Mesothelial cell of epicardium (in vitro differentiated cells): ENCODE results near the gene CASZ1. TPM values are rescaled to one million over a fixed set of nuclear protein-coding genes. Genes with fewer than 3 reads are reported as not detected.

Experiments used
- DNase-seq, 2 experiments: peaks; one replicate each; pipeline ENCODE4 v3.0.0; 2021; ENCODE audit warnings: low spot score in 2 of 2; ENCODE audit not compliant: unreplicated experiment in 2 of 2
- H3K27ac Mint-ChIP-seq: 2 replicates; pipeline ENCODE4 v1.8.0; 2021; ENCODE audit warnings: mixed read lengths
- H3K27me3 Mint-ChIP-seq: 2 replicates; pipeline ENCODE4 v1.8.0; 2021; ENCODE audit warnings: low read depth, mixed read lengths
- H3K36me3 Mint-ChIP-seq: 2 replicates; pipeline ENCODE4 v1.8.0; 2021; ENCODE audit warnings: mixed read lengths
- H3K4me1 Mint-ChIP-seq: 2 replicates; pipeline ENCODE4 v1.8.0; 2021; ENCODE audit warnings: mixed read lengths
- H3K4me3 Mint-ChIP-seq: 2 replicates; pipeline ENCODE4 v1.8.0; 2021; ENCODE audit warnings: mild to moderate bottlenecking, moderate library complexity, mixed read lengths
- H3K9me3 Mint-ChIP-seq: 2 replicates; pipeline ENCODE4 v1.8.0; 2021; ENCODE audit warnings: mixed read lengths
- total RNA-seq: library from RNA; stranded (reverse); gene quantifications from 3 replicates; pipeline ENCODE4 v1.2.1, GENCODE V29; 2021
- TF ChIP-seq, protein P1 (sequence below): fragments of 200-600 bp; sonication (generic); IDR thresholded peaks from one replicate; pipeline ENCODE4 v1.5.0; 2021; ENCODE audit warnings: antibody characterized with exemption; ENCODE audit not compliant: unreplicated experiment

CASZ1 gene, protein sequence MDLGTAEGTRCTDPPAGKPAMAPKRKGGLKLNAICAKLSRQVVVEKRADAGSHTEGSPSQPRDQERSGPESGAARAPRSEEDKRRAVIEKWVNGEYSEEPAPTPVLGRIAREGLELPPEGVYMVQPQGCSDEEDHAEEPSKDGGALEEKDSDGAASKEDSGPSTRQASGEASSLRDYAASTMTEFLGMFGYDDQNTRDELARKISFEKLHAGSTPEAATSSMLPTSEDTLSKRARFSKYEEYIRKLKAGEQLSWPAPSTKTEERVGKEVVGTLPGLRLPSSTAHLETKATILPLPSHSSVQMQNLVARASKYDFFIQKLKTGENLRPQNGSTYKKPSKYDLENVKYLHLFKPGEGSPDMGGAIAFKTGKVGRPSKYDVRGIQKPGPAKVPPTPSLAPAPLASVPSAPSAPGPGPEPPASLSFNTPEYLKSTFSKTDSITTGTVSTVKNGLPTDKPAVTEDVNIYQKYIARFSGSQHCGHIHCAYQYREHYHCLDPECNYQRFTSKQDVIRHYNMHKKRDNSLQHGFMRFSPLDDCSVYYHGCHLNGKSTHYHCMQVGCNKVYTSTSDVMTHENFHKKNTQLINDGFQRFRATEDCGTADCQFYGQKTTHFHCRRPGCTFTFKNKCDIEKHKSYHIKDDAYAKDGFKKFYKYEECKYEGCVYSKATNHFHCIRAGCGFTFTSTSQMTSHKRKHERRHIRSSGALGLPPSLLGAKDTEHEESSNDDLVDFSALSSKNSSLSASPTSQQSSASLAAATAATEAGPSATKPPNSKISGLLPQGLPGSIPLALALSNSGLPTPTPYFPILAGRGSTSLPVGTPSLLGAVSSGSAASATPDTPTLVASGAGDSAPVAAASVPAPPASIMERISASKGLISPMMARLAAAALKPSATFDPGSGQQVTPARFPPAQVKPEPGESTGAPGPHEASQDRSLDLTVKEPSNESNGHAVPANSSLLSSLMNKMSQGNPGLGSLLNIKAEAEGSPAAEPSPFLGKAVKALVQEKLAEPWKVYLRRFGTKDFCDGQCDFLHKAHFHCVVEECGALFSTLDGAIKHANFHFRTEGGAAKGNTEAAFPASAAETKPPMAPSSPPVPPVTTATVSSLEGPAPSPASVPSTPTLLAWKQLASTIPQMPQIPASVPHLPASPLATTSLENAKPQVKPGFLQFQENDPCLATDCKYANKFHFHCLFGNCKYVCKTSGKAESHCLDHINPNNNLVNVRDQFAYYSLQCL (N-terminal part only)
- total RNA-seq, result 8.9 to 11.2 TPM (median 10.1 TPM) in 3 replicates

DNA sequence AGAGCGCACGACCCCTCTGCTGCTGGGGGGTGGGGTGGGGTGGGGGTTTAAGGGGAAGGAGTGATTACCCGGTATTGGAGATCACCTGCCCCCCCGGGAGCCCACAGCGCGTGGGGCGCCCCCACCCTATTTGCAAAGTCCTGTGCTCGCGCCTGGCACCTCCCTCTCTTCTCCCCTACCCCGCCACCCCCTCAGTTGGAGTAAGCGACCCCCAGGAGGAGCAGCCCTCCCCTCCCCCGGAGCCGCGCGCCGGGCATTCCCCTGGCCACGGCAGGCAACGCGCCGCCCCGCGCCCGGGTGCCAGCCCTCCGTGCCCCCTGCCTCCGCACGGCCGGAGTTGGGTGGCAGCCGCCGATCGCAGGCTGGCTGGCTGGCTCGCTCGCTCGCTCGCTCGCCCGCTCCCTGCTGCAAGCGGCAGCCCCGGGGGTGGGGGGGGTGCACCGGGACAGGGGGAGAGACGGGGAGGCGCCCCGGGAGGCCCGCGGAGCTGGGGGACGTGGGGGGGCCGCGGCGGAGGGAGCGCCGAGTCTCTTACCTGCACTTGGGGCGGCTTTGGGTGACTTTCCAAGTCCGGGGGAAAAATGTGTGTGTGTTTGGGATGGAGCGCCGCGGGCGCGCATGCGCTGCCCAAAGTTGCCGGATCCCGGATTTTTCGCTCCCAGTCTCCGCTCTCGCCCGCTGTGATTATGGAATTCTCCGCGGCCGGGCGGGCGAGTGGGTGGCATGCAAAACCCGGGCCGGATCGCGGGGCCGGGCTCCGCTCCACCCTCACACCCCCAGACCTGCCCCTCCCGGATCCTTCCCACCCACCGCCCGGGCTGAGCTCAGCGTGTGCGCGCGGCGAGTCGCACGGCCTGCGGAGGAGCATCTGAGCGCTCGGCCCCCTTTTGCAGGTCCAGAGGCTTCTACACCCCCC, at the start of gene CASZ1:
Gene CASZ1, minus strand, starts transcription at position 618 of the 916 bp plus-strand sequence. CDS start 102,757 bp downstream, outside the sequence.
- peaks cover 20% of the 10 kb centered on the region for H3K4me1 Mint-ChIP-seq
- H3K27ac Mint-ChIP-seq, result no peak within 1 kb of the TSS
- H3K9me3 Mint-ChIP-seq, result no peaks in the 10 kb centered on the region
- peaks cover 74% of the 10 kb centered on the region for H3K27me3 Mint-ChIP-seq
- DNase-seq, result peak; percentile 73 to 91
- peak within 1 kb of the TSS; percentile 78 for H3K4me3 Mint-ChIP-seq
- TF ChIP-seq, protein P1, sequence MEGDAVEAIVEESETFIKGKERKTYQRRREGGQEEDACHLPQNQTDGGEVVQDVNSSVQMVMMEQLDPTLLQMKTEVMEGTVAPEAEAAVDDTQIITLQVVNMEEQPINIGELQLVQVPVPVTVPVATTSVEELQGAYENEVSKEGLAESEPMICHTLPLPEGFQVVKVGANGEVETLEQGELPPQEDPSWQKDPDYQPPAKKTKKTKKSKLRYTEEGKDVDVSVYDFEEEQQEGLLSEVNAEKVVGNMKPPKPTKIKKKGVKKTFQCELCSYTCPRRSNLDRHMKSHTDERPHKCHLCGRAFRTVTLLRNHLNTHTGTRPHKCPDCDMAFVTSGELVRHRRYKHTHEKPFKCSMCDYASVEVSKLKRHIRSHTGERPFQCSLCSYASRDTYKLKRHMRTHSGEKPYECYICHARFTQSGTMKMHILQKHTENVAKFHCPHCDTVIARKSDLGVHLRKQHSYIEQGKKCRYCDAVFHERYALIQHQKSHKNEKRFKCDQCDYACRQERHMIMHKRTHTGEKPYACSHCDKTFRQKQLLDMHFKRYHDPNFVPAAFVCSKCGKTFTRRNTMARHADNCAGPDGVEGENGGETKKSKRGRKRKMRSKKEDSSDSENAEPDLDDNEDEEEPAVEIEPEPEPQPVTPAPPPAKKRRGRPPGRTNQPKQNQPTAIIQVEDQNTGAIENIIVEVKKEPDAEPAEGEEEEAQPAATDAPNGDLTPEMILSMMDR, result no peak
- no peaks in the 10 kb centered on the region for H3K36me3 Mint-ChIP-seq

DNA sequence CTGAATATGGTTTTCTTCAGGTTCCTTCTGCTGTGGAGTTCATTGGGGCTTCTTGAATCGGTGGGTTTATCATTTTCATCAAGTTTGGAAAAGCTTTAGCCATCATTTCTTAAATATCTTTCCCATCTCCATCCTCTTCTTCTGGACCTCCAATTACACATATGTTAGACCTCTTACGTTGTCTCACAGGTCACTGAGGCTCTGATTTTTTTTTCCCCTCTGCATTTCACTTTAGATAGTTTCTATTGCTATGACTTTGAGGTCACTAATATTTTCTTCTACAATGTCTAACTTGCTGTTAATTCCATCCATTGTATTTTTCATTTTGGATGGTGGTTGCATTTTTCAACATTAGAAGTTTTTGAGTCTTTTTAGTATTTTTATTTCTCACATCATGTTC, 47.3 kb upstream of the CASZ1 start:
- TF ChIP-seq, protein P1, result no peak
- Mint-ChIP-seq H3K27me3 (no peaks in the 10 kb centered on the region), H3K4me3 (no peak overlapping the region), H3K36me3 (no peaks in the 10 kb centered on the region), H3K4me1 (no peaks in the 10 kb centered on the region), H3K27ac (no peak overlapping the region), H3K9me3 (peaks cover 27% of the 10 kb centered on the region)
- DNase-seq, result no peak

DNA sequence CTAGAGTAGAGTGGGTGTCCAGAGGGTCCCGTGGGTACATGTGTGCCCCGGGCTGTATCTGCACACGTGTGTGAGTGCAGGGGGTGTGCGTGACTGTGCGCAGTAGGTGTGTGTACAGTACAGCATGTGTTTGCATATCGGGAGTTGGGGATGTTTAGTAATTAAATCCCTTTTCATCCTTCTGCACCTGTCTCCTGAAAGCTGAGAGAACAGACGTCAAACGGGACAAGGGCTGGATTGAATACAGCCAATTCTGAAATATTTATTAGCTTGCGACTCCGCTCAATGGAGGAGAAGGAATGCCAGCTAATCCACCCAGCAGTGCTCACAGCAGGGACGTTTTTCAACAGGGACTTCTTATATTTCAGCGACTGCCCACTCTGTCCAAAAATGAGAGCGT, 44.7 kb upstream of the CASZ1 start:
- no peaks in the 10 kb centered on the region for H3K36me3 Mint-ChIP-seq
- no peaks in the 10 kb centered on the region for H3K4me1 Mint-ChIP-seq
- no peak for DNase-seq
- TF ChIP-seq, protein P1, result no peak
- peaks cover 19% of the 10 kb centered on the region for H3K9me3 Mint-ChIP-seq
- H3K4me3 Mint-ChIP-seq, result no peak overlapping the region
- H3K27ac Mint-ChIP-seq, result no peak overlapping the region
- H3K27me3 Mint-ChIP-seq, result no peaks in the 10 kb centered on the region

DNA sequence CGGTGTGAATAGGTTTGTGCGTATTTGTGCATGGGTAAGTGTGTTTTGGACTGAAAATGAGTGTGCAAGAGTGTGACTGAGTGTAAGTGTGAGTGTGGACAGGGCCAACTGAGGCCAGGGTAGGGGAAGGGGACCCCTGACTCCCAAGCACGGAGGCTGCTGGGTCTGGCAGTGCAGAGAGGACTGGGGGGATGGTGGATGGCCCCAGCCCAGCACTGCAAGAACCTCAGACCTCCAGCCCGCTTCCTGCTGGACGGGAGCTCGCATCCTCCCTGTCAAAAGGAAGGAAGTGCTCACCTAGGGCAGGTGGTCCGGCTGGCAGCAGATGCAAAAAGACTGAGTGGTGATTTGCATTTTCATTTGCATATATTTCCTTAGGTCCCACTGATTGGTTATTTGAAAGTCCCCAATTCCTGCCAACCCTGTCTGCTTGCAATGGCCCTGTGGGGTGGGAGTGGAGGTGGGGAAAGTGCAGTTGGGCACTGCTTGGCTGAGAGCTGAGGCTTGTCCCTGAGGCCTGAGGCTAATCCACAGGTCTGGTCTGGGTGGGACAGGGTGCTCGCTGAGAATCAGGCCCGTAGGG, 42.8 kb upstream of the CASZ1 start:
- peaks cover 8% of the 10 kb centered on the region for H3K9me3 Mint-ChIP-seq

More for the DNA sequence above, 42.8 kb upstream of the CASZ1 start:
- DNase-seq, result no peak
- TF ChIP-seq, protein P1, result no peak
- Mint-ChIP-seq H3K27me3 (peaks cover 6% of the 10 kb centered on the region), H3K36me3 (no peaks in the 10 kb centered on the region), H3K4me3 (no peak overlapping the region), H3K4me1 (peaks cover 3% of the 10 kb centered on the region), H3K27ac (no peak overlapping the region)
